ENCODE data around the gene INPP5A.
"Not testable (repeated sequence)": the region's sequence is repeated elsewhere in the genome, so short reads cannot be mapped to it uniquely, and the experiment has no call there.

Gene INPP5A

GRCh38 chr10:132742837-132743194 lies 205.2 kb downstream of the INPP5A start:
- CTCF ChIA-PET = interaction anchor here (1.5 kb wide), 1 partner anchor 9 kb away, joined by 3 read pairs; no protein-coding TSS in a partner anchor
- POLR2A ChIA-PET = no interaction called here
- TF ChIP-seq CTCF (IDR thresholded peaks at IDR 0.05; ENCODE audit: control extremely low read depth, extremely low read depth, low read depth, missing control alignments) = no peak
- DNase-seq (ENCODE audit: extremely low spot score) = no peak

GRCh38 chr10:132743196-132743924 lies 205.8 kb downstream of the INPP5A start:
- CTCF ChIA-PET = interaction anchor here (1.5 kb wide), 1 partner anchor 10 kb away, joined by 3 read pairs; no protein-coding TSS in a partner anchor
- not testable (repeated sequence) for DNase-seq (ENCODE audit: extremely low spot score)

GRCh38 chr10:132743925-132744490 lies 206.4 kb downstream of the INPP5A start:
- DNase-seq (ENCODE audit: extremely low spot score) = no peak
- ChIA-PET POLR2A (no interaction called here), CTCF (no interaction called here)
- no peak for TF ChIP-seq CTCF (IDR thresholded peaks at IDR 0.05; ENCODE audit: control extremely low read depth, extremely low read depth, low read depth, missing control alignments)

More at GRCh38 chr10:132743196-132743924, 205.8 kb downstream of the INPP5A start:
- POLR2A ChIA-PET = not testable (repeated sequence)

GRCh38 chr10:132744839-132745238 lies 207.3 kb downstream of the INPP5A start:
- no peak for TF ChIP-seq CTCF (IDR thresholded peaks at IDR 0.05; ENCODE audit: control extremely low read depth, extremely low read depth, low read depth, missing control alignments)
- DNase-seq (ENCODE audit: extremely low spot score) = no peak
- ChIA-PET CTCF (no interaction called here), POLR2A (no interaction called here)

GRCh38 chr10:132745511-132745910 lies 207.9 kb downstream of the INPP5A start:
- POLR2A ChIA-PET = no interaction called here
- DNase-seq (ENCODE audit: extremely low spot score) = no peak
- CTCF ChIA-PET = no interaction called here
- no peak for TF ChIP-seq CTCF (IDR thresholded peaks at IDR 0.05; ENCODE audit: control extremely low read depth, extremely low read depth, low read depth, missing control alignments)

GRCh38 chr10:132745971-132746370 lies 208.4 kb downstream of the INPP5A start:
- TF ChIP-seq CTCF (IDR thresholded peaks at IDR 0.05; ENCODE audit: control extremely low read depth, extremely low read depth, low read depth, missing control alignments) = no peak
- ChIA-PET POLR2A (no interaction called here), CTCF (no interaction called here)
- no peak for DNase-seq (ENCODE audit: extremely low spot score)

GRCh38 chr10:132746386-132746785 lies 208.8 kb downstream of the INPP5A start:
- no peak for TF ChIP-seq CTCF (IDR thresholded peaks at IDR 0.05; ENCODE audit: control extremely low read depth, extremely low read depth, low read depth, missing control alignments)
- ChIA-PET CTCF (no interaction called here), POLR2A (no interaction called here)
- no peak for DNase-seq (ENCODE audit: extremely low spot score)

Measured in GM10248 (cell line).